Brain microvascular endothelial cell (primary cell): Measurements from ENCODE around the gene ANP32A.

ENCODE experiments used
- DNase-seq: peaks from one replicate; pipeline ENCODE4 v3.0.0-alpha.2; 2020
- H3K27ac ChIP-seq: fragments of 250-450 bp; sonication (Bioruptor Pico); 2 replicates; pipeline ENCODE4 v1.5.1; 2020; ENCODE audit warnings: mild to moderate bottlenecking, moderate library complexity
- H3K27me3 ChIP-seq: fragments of 250-450 bp; sonication (Bioruptor Pico); replicated peaks from 2 replicates; pipeline ENCODE4 v1.5.1; 2020; ENCODE audit warnings: mild to moderate bottlenecking
- H3K36me3 ChIP-seq: fragments of 250-450 bp; sonication (Bioruptor Pico); replicated peaks from 2 replicates; pipeline ENCODE4 v1.5.1; 2020; ENCODE audit warnings: mild to moderate bottlenecking
- H3K4me3 ChIP-seq: 2 replicates; pipeline ENCODE4 v1.5.1; 2011; ENCODE audit warnings: low read depth, mild to moderate bottlenecking, control low read depth, low read length, moderate library complexity
- in situ Hi-C: cut with HindIII; loops from 2 replicates; pipeline ENCODE4 v1.10.0; 2017; ENCODE audit warnings: low sequenced_read_pairs, low pct_ligation_motif_present
- TF ChIP-seq, protein P1 (sequence below): IDR thresholded peaks from 2 replicates; pipeline ENCODE4 v1.5.1; 2011; ENCODE audit warnings: low read depth, mild to moderate bottlenecking, moderate library complexity, low read length, control low read depth, inconsistent platforms; ENCODE audit errors: missing control alignments

The ANP32A gene

GRCh38 chr15:68773036-68773435, 47.7 kb downstream of the ANP32A start:
- no peak overlapping the region for H3K4me3 ChIP-seq
- TF ChIP-seq, protein P1, sequence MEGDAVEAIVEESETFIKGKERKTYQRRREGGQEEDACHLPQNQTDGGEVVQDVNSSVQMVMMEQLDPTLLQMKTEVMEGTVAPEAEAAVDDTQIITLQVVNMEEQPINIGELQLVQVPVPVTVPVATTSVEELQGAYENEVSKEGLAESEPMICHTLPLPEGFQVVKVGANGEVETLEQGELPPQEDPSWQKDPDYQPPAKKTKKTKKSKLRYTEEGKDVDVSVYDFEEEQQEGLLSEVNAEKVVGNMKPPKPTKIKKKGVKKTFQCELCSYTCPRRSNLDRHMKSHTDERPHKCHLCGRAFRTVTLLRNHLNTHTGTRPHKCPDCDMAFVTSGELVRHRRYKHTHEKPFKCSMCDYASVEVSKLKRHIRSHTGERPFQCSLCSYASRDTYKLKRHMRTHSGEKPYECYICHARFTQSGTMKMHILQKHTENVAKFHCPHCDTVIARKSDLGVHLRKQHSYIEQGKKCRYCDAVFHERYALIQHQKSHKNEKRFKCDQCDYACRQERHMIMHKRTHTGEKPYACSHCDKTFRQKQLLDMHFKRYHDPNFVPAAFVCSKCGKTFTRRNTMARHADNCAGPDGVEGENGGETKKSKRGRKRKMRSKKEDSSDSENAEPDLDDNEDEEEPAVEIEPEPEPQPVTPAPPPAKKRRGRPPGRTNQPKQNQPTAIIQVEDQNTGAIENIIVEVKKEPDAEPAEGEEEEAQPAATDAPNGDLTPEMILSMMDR: no peak
- H3K36me3 ChIP-seq: peaks cover 5% of the 10 kb centered on the region
- no peak for DNase-seq
- no peak overlapping the region for H3K27ac ChIP-seq
- H3K27me3 ChIP-seq: no peaks in the 10 kb centered on the region
- in situ Hi-C loops: no loop called here

GRCh38 chr15:68770216-68770615, 50.5 kb downstream of the ANP32A start:
- no peaks in the 10 kb centered on the region for H3K36me3 ChIP-seq
- TF ChIP-seq, protein P1: no peak
- no peak overlapping the region for H3K4me3 ChIP-seq
- in situ Hi-C loops: no loop called here
- no peaks in the 10 kb centered on the region for H3K27me3 ChIP-seq
- no peak overlapping the region for H3K27ac ChIP-seq
- no peak for DNase-seq

GRCh38 chr15:68769702-68770101, 51.0 kb downstream of the ANP32A start:
- Histone ChIP-seq H3K27ac (no peak overlapping the region), H3K27me3 (no peaks in the 10 kb centered on the region), H3K4me3 (no peak overlapping the region), H3K36me3 (no peaks in the 10 kb centered on the region)
- no peak for DNase-seq
- TF ChIP-seq, protein P1: no peak
- in situ Hi-C loops: no loop called here

DNA sequence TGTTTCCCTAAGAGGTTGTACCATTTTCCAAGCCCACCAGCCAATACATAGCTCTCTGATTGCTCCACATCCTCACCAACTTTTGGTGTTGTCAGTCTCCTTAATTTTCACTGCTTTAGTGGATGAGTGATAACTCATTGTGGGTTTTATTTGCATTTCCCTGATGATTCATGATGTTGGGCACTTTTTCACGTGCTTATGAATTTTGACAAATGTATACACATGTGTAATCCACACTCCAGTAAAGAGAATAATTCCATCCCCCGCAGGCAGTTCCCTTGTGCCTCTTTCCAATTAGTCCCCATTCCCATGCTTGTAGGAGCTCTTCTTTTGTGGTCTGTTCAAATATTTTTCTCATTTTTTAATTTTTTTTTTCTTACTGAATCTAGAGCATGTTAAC, 52.4 kb downstream of the ANP32A start:
- Histone ChIP-seq H3K4me3 (no peak overlapping the region), H3K36me3 (no peaks in the 10 kb centered on the region), H3K27ac (no peak overlapping the region), H3K27me3 (no peaks in the 10 kb centered on the region)
- in situ Hi-C loops: no loop called here
- no peak for DNase-seq
- TF ChIP-seq, protein P1: no peak

- in situ Hi-C loops: no loop called here
- H3K27ac ChIP-seq: no peak overlapping the region
- no peak for DNase-seq
- H3K36me3 ChIP-seq: no peaks in the 10 kb centered on the region
- no peak overlapping the region for H3K4me3 ChIP-seq
- TF ChIP-seq, protein P1: no peak
- H3K27me3 ChIP-seq: no peaks in the 10 kb centered on the region
These were observed 52.9 kb downstream of the ANP32A start for GRCh38 chr15:68767833-68768232.

GRCh38 chr15:68765602-68766368, 54.9 kb downstream of the ANP32A start:
- no peaks in the 10 kb centered on the region for H3K36me3 ChIP-seq
- H3K27ac ChIP-seq: no peak overlapping the region
- DNase-seq: no peak
- no peak overlapping the region for H3K4me3 ChIP-seq
- in situ Hi-C loops: no loop called here
- no peaks in the 10 kb centered on the region for H3K27me3 ChIP-seq
- TF ChIP-seq, protein P1: no peak
